ENCODE data around the gene FBXO5. TPM values are rescaled to one million over a fixed set of nuclear protein-coding genes. Genes with fewer than 3 reads are reported as not detected.
A peak's percentile ranks its signal among the peaks of the same experiment; 100 is the strongest.

FBXO5 gene
- total and polyA plus RNA-seq, 9 of the 15 experiments (the other 6 are each of a cell fraction or from before 2014, with no cell fraction given), result 17.8 to 89.3 (median 62.9) TPM

DNA sequence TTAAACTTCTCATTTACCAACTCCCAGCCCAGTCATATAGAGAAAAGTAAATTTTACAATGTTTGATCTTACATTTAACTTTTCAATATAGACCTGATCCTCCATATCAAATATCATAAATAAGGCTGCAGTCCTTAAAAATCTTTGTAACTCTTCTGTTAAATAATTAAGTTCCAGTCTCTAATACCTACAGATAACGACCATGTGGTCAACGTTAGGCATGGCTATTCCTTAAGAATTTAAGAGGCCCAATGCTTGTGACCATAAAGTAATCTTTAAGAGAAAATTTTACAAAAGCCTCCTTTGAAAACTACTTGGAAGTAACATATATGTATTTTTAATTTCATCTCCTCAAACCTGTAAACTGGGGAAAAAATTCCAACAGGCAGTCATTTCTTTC, 1.6 kb downstream of the FBXO5 start:
- intact Hi-C loops (cut with micrococcal nuclease) (loop anchor here (5.0 to 10.0 kb wide), 3 partner anchors 1529 to 1754 kb away; partner anchors contain the start of genes RMND1, SCAF8 and ZBTB2), in situ Hi-C loops (cut with MboI) (loop anchor here (25.0 kb wide), 2 partner anchors 1531 to 1569 kb away; partner anchors contain the start of gene CNKSR3)
- WGBS (ENCODE audit: insufficient coverage, low coverage, missing lambda C conversion rate), result 0% methylated on average over 2 of the region's 2 CpGs
- DNase-seq (ENCODE audit: extremely low read depth in 1 of 4, low spot score in 3 of 4), result no peak
- Histone ChIP-seq H3K9me1 (ENCODE audit: control insufficient read depth, insufficient read depth, low read length) (no peaks in the 10 kb centered on the region), H3K79me2 (ENCODE audit: control insufficient read depth, insufficient read depth, low read length) (peaks cover 97% of the 10 kb centered on the region), H3K4me3 (peak overlapping the region; percentile 99), H2AFZ (ENCODE audit: low read depth, low read length) (no peak overlapping the region), H3K9ac (ENCODE audit: insufficient read depth in 1 of 2, low read depth in 2 of 2, low read length in 2 of 2) (peak overlapping the region in 1 of 2 experiments; percentile 97; a peak in 3 of 4 replicates), H3K9me3 (replicated peaks; ENCODE audit: control insufficient read depth, insufficient read depth, low read depth, low read length) (no peaks in the 10 kb centered on the region), H3K27ac (ENCODE audit: extremely low read depth, low read depth, low read length) (peak overlapping the region; percentile 77; the same call in 2 of the 3 replicates), H4K20me1 (replicated peaks; ENCODE audit: control insufficient read depth, insufficient read depth, low read length) (peaks cover 29% of the 10 kb centered on the region), H3K27me3 (ENCODE audit: control insufficient read depth in 2 of 2, insufficient read depth in 2 of 2, low read length in 2 of 2) (no peaks in the 10 kb centered on the region), H3K4me2 (ENCODE audit: insufficient read depth, low read length) (peak overlapping the region; percentile 75), H3K4me1 (replicated peaks in 1 of 2; ENCODE audit: control insufficient read depth in 2 of 2, insufficient read depth in 2 of 2, low read length in 2 of 2) (peaks cover 9 to 37% of the 10 kb centered on the region in 2 experiments), H3K36me3 (ENCODE audit: control insufficient read depth, insufficient read depth, low read length) (peaks cover 67% of the 10 kb centered on the region)
- TSS peak; percentile 40 for BruUV-seq (replicated peaks)
- ATAC-seq, result no peak
- ChIA-PET CTCF (ENCODE audit: low intra/inter-chr PET ratio) (interaction anchor here (0.6 kb wide), 1 partner anchor 1633 kb away, joined by 3 read pairs; no protein-coding TSS in a partner anchor), POLR2A (no interaction called here)
- no peak for FAIRE-seq
- TF ChIP-seq, protein P1, sequence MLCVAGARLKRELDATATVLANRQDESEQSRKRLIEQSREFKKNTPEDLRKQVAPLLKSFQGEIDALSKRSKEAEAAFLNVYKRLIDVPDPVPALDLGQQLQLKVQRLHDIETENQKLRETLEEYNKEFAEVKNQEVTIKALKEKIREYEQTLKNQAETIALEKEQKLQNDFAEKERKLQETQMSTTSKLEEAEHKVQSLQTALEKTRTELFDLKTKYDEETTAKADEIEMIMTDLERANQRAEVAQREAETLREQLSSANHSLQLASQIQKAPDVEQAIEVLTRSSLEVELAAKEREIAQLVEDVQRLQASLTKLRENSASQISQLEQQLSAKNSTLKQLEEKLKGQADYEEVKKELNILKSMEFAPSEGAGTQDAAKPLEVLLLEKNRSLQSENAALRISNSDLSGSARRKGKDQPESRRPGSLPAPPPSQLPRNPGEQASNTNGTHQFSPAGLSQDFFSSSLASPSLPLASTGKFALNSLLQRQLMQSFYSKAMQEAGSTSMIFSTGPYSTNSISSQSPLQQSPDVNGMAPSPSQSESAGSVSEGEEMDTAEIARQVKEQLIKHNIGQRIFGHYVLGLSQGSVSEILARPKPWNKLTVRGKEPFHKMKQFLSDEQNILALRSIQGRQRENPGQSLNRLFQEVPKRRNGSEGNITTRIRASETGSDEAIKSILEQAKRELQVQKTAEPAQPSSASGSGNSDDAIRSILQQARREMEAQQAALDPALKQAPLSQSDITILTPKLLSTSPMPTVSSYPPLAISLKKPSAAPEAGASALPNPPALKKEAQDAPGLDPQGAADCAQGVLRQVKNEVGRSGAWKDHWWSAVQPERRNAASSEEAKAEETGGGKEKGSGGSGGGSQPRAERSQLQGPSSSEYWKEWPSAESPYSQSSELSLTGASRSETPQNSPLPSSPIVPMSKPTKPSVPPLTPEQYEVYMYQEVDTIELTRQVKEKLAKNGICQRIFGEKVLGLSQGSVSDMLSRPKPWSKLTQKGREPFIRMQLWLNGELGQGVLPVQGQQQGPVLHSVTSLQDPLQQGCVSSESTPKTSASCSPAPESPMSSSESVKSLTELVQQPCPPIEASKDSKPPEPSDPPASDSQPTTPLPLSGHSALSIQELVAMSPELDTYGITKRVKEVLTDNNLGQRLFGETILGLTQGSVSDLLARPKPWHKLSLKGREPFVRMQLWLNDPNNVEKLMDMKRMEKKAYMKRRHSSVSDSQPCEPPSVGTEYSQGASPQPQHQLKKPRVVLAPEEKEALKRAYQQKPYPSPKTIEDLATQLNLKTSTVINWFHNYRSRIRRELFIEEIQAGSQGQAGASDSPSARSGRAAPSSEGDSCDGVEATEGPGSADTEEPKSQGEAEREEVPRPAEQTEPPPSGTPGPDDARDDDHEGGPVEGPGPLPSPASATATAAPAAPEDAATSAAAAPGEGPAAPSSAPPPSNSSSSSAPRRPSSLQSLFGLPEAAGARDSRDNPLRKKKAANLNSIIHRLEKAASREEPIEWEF (CRISPR knock-in tag; IDR thresholded peaks at IDR 0.05), result 0 out of 2 replicates have a peak, but pooled peaks have one; percentile 51
- TF ChIP-seq MYC (IDR thresholded peaks at IDR 0.05; ENCODE audit: low read depth, low read length) (0 out of 2 replicates have a peak, but pooled peaks have one; percentile 61), MYC (CRISPR knock-in tag; IDR thresholded peaks at IDR 0.05; ENCODE audit: borderline replicate concordance, low read depth) (no peak), NELFE (IDR thresholded peaks at IDR 0.05; ENCODE audit: insufficient read depth, insufficient read length) (no peak), HNRNPH1 (optimal IDR thresholded peaks at IDR 0.05; ENCODE audit: low read depth, low read length) (no peak)
- TF ChIP-seq, protein P2, sequence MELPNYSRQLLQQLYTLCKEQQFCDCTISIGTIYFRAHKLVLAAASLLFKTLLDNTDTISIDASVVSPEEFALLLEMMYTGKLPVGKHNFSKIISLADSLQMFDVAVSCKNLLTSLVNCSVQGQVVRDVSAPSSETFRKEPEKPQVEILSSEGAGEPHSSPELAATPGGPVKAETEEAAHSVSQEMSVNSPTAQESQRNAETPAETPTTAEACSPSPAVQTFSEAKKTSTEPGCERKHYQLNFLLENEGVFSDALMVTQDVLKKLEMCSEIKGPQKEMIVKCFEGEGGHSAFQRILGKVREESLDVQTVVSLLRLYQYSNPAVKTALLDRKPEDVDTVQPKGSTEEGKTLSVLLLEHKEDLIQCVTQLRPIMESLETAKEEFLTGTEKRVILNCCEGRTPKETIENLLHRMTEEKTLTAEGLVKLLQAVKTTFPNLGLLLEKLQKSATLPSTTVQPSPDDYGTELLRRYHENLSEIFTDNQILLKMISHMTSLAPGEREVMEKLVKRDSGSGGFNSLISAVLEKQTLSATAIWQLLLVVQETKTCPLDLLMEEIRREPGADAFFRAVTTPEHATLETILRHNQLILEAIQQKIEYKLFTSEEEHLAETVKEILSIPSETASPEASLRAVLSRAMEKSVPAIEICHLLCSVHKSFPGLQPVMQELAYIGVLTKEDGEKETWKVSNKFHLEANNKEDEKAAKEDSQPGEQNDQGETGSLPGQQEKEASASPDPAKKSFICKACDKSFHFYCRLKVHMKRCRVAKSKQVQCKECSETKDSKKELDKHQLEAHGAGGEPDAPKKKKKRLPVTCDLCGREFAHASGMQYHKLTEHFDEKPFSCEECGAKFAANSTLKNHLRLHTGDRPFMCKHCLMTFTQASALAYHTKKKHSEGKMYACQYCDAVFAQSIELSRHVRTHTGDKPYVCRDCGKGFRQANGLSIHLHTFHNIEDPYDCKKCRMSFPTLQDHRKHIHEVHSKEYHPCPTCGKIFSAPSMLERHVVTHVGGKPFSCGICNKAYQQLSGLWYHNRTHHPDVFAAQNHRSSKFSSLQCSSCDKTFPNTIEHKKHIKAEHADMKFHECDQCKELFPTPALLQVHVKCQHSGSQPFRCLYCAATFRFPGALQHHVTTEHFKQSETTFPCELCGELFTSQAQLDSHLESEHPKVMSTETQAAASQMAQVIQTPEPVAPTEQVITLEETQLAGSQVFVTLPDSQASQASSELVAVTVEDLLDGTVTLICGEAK (IDR thresholded peaks at IDR 0.05), result 0 out of 2 replicates have a peak, but pooled peaks have one; percentile 1
- TF ChIP-seq, protein P2 (CRISPR knock-in tag; IDR thresholded peaks at IDR 0.05), result no peak
